Fibroblast of the aortic adventitia (primary cell): ENCODE results near the gene UBE2O. TPM values are rescaled to one million over a fixed set of nuclear protein-coding genes. Genes with fewer than 3 reads are reported as not detected.
A peak's percentile ranks its signal among the peaks of the same experiment; 100 is the strongest.

ENCODE experiments used
- DNase-seq: peaks from one replicate; pipeline ENCODE4 v3.0.0-alpha.2; 2010; ENCODE audit warnings: low read depth
- H3K4me3 ChIP-seq: 2 replicates; pipeline ENCODE4 v1.5.1; 2011; ENCODE audit warnings: low read depth, mild to moderate bottlenecking, control low read depth, low read length, moderate library complexity
- total RNA-seq: library from RNA; depleted of rRNA; stranded (reverse); fragments of >200 nt; gene quantifications from 2 replicates; pipeline ENCODE4 v1.2.3, GENCODE V29; 2012; ENCODE audit warnings: low replicate concordance
- TF ChIP-seq, protein P1 (sequence below): IDR thresholded peaks from 2 replicates; pipeline ENCODE4 v1.5.1; 2011; ENCODE audit warnings: mild to moderate bottlenecking, low read length, control low read depth, inconsistent platforms; ENCODE audit not compliant: insufficient read depth

Gene UBE2O
- total RNA-seq, 1 donor: 16.3 TPM

DNA sequence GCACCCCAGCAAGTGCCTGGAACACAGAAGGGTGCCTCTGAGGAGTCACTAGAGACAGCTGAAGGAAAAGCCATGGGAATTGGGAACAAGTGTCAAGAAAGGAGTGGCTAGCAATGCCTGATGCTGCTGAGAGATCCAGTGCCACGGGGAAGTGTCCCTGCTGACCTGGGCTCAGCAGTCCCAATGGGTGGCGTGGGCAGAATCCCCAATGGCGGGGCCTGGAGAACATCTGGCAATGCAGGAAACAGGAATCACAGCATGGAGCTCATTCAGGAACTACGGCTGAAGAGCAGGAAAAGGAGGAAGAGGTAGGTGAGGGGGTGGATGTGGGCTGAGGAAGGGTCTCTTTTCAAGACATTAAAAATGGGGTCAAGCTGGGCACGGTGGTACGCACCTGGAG, 30.1 kb downstream of the UBE2O start:
- TF ChIP-seq, protein P1, sequence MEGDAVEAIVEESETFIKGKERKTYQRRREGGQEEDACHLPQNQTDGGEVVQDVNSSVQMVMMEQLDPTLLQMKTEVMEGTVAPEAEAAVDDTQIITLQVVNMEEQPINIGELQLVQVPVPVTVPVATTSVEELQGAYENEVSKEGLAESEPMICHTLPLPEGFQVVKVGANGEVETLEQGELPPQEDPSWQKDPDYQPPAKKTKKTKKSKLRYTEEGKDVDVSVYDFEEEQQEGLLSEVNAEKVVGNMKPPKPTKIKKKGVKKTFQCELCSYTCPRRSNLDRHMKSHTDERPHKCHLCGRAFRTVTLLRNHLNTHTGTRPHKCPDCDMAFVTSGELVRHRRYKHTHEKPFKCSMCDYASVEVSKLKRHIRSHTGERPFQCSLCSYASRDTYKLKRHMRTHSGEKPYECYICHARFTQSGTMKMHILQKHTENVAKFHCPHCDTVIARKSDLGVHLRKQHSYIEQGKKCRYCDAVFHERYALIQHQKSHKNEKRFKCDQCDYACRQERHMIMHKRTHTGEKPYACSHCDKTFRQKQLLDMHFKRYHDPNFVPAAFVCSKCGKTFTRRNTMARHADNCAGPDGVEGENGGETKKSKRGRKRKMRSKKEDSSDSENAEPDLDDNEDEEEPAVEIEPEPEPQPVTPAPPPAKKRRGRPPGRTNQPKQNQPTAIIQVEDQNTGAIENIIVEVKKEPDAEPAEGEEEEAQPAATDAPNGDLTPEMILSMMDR: no peak
- no peak for DNase-seq
- no peak overlapping the region for H3K4me3 ChIP-seq

GRCh38 chr17:76422406-76422805, 30.5 kb downstream of the UBE2O start:
- TF ChIP-seq, protein P1: no peak
- DNase-seq: no peak
- H3K4me3 ChIP-seq: no peak overlapping the region

- TF ChIP-seq, protein P1: no peak
- no peak overlapping the region for H3K4me3 ChIP-seq
- peak; percentile 10 for DNase-seq
Measured at GRCh38 chr17:76421044-76421407, 31.9 kb downstream of the UBE2O start.

GRCh38 chr17:76420356-76421043, 32.5 kb downstream of the UBE2O start:
- no peak for DNase-seq
- no peak overlapping the region for H3K4me3 ChIP-seq
- TF ChIP-seq, protein P1: no peak

DNA sequence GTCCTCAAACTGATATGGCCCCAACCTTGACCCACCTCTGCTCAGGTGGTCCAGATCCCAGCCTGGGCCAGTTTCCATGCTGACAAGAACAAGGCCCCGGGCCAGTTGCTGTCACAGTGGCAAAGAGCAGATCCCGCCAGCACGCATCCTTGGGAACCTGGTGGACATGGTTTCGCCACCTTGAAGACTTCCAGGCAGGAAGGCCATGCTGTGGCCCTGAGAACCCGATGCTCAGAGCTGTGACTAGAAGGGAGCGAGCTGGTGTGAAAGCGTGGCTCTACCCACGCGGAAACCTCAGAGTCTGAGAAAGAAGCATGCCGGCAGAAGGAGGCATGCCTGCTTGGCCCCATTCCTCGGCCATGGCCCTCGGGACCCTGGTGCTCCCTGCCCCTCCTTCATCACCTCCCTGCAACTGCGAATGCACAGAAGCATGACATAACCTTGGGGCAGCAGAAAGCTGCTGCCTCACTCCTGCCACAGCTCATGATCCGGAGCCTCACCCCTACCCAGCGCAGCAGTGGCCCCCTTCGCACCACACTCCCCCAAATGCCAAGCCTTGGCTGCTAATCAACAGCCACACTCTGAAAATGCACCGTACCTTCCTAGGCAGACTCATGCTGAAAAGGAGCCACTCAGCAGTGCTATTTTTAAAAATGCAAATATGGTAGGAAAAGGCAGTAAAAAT, 33.2 kb downstream of the UBE2O start:
- TF ChIP-seq, protein P1: no peak
- no peak overlapping the region for H3K4me3 ChIP-seq
- no peak for DNase-seq

DNA sequence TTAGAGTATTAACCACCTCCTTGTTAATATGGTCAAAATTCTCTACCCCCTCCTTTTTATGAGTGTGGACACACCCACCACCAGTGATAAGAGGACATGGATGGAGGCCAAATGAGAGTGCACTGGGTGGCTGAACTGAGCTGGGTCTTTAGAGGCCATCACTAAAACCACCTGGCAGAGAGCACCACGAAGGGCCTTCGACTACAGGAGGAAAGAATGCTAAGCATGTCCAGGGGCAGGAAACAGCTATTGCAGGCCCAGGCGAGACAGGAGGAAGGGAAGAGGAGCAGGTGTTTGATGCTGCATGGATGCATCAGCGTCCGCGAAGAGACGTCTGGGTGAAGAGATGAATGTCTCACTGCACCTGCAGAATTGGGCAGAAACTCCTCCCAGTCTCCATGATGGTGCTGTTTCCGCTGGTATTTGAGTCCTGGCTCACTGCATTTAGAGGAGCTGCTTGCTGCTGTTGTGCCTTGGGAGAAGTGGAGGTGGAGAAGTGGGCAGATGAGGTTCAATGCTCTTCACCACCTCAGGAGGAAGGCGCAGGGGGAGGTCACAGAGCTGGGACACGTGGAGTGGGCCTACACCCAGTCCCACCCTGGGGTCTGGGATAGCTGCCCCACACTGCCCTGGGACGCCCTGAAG, 35.3 kb downstream of the UBE2O start:
- DNase-seq: peak; percentile 22
- TF ChIP-seq, protein P1: no peak
- H3K4me3 ChIP-seq: no peak overlapping the region
